Transverse colon (tissue), 4 donors: Measurements from ENCODE around the gene RPL41.

Experiments used
- CTCF ChIP-seq, 5 experiments: fragments of 200-600 bp in 3 of 5; fragments of 450-650 bp in 2 of 5; sonication (generic) in 3 of 5; IDR thresholded peaks; 1 replicate in 2 of 5; 2 replicates in 3 of 5; pipeline ENCODE4 v1.5.1; 2016 to 2017; ENCODE audit warnings: antibody characterized with exemption in 5 of 5, inconsistent platforms in 3 of 5, mild to moderate bottlenecking in 2 of 5, moderate library complexity in 1 of 5
- EP300 ChIP-seq: sonication (generic); formaldehyde crosslinking; IDR thresholded peaks from one replicate; pipeline ENCODE4 v1.6.1; 2017; ENCODE audit warnings: antibody characterized with exemption, low read depth
- POLR2A ChIP-seq: fragments of 450-650 bp; IDR thresholded peaks from one replicate; pipeline ENCODE4 v1.6.1; 2016; ENCODE audit warnings: antibody characterized with exemption, mild to moderate bottlenecking, moderate library complexity
- POLR2AphosphoS5 ChIP-seq, 3 donors: sonication (generic); formaldehyde crosslinking; IDR thresholded peaks; one replicate each; pipeline ENCODE4 v1.6.1; 2016; ENCODE audit warnings: antibody characterized with exemption in 3 of 3

GRCh38 chr12:56119361-56119796, 2.9 kb downstream of the RPL41 start:
- TF ChIP-seq POLR2A (no peak), CTCF (IDR thresholded peaks at IDR 0.05) (peak; percentile 67 to 97 (median 80)), EP300 (no peak), POLR2AphosphoS5 (IDR thresholded peaks at IDR 0.05) (peak; percentile 22 to 29 (median 29))
